ENCODE data around the gene LCN12.
A peak's percentile ranks its signal among the peaks of the same experiment; 100 is the strongest.

Gene LCN12

GRCh38 chr9:136974817-136975535 is 22.9 kb downstream of the LCN12 start:
- DNase-seq: no peak

DNA sequence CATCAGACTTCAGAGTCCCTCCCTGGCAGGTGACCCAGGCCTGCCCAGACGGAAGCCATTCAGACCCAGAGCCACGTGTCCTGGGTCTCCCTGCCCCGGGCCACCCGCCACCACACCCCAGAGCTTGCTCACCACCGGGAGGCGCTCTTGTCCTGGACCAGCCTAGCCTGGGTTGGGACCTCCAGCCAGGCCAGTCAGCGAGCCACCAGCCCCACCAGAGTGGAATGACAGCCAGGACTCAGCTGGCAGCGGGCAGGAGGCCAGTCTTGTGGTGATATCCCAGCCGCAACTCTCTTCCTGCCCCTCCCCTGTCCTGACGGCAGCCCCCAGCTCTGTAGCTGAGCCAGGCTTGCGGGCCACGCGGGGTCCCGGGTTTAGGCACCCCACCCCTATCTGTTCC is 23.6 kb downstream of the LCN12 start:
- peak; percentile 66 for DNase-seq

DNA sequence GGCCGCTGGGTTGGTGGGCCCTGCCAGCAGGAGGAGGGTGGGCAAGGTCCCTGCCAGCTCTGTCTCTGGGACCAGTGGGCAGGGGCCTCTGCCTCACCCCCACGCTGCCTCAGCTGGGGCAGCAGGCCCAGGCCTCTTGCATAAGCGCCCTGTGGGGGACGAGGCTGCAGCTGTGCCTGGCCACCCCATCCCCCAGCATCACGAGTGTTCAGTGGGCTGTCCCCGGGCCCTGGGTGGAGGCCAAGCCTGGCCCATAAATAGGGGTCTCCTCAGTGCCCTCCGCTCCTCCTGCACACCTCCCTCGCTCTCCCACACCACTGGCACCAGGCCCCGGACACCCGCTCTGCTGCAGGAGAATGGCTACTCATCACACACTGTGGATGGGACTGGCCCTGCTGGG is 25.1 kb downstream of the LCN12 start, which contains the start of gene PTGDS:
PTGDS (plus strand) TSS at position 282 of the 400 bp plus-strand sequence; CDS start at position 357, 75 bp downstream.
- DNase-seq: no peak

DNA sequence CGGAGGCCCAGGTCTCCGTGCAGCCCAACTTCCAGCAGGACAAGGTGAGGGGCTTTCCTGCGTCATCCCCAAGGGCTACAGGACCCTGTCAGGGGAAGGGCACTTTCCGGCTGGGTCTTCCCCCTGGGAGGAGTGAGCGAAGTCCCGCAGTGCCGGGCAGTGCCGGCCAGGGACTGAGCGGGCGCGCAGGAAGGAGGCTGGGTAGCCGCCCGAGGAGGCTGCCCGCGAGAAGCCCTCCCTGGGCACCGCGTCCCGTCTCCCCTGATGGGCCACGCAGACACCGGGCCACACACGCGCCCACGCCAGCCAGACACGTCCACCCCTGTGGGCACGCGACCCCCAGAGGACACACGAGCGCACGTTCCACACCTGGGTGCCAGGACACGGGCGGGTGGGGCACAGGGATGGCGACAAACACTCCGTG is 25.6 kb downstream of the LCN12 start:
- no peak for DNase-seq

DNA sequence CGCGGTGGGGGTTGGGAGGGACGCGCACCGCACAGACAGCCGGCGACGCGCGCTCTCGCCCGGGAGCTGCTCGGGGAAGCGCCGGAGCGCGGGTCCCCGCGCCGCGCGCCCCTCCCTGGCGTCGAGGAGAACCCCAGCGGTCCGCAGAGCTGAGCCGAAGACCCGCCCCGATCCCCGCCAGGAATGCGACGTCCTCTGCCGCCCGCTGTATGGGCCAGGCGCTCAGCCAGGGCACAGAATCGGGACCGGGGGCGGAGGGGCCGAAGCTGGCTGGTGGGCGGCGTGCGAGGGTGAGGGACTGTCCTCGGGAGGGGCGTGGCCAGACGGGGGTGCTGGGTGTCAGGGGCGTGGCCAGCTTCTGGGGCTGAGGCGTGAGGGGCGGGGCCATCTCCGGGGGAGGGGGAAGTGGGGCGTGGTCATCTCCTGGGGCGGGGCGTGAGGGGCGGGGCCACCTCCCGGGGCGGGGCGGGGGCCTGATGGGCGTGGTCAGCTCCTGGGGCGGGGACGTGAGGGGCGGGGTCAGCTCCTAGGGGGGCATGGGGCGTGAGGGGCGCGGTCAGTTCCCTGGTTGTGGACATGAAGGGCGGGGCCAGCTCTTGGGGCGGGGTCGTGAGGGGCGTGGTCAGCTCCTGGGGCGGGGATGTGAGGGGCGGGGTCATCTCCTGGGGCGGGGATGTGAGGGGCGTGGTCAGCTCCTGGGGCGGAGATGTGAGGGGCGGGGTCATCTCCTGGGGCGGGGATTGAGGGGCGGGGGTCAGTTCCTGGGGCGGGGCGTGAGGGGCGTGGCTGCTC is 26.2 kb downstream of the LCN12 start:
- DNase-seq: peak; percentile 65

DNA sequence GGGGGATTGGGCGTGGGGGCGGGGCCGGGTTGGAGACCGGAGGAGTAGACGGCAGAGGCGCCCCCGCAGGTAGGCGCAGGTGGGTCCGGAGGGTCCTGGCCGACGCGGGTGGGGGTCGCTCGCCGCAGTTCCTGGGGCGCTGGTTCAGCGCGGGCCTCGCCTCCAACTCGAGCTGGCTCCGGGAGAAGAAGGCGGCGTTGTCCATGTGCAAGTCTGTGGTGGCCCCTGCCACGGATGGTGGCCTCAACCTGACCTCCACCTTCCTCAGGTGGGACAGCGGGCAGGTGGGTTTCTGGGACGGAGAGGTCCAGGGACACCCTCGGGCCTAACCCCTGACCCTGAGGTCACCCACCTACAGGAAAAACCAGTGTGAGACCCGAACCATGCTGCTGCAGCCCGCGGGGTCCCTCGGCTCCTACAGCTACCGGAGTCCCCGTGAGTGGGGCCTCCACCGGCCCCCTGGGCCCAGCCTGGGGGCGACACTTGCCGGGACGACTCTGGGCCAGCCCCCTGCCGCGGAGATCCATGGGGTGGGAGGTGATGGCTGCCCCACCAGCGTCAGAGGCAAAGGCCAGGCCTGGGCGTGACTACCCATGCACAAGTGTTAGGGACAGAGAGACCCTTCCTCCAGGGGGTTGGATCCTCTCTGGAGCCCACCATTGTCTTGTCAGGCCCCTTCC is 26.9 kb downstream of the LCN12 start:
- DNase-seq: no peak

GRCh38 chr9:136979769-136980587 is 27.9 kb downstream of the LCN12 start:
- DNase-seq: no peak

DNA sequence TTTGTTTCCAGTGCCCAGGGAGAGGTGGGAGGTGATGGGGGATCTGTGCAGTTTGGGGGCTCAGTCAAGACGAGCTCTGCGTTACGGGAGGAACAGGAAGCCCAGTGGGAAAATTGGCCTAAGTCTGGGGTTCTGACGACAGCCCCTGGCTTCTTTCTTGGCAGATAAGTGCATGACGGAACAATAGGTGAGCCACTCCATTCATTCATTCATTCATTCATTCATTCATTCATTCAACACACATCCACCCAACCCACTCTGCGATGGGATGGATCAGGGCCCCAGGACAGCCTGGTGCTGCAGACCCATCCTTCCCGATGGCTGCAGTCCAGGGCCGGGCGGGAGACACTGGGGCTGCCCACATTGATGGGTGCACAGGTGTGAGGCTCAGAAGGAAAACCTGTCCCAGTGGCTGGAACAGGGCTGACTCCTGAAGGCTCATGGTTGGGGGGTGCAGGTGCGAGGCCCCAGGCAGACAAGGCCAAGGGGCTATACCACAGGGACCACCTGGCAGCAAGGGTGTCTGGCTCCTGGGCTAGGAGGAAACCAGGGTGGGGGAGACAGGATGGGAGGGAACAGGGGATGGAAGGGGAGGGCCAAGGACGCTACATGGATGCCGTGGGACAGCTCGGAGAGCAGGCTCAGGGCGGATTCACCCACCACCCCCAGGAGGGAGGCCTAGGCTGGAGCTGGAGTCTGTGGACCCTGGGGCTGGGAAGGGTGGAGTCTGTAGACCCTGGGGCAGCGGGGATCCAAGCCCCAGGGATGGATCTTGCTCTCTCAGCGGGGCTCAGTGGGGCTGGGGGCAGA is 28.8 kb downstream of the LCN12 start:
- no peak for DNase-seq

GRCh38 chr9:136981588-136982231 is 29.6 kb downstream of the LCN12 start:
- DNase-seq: no peak

DNA sequence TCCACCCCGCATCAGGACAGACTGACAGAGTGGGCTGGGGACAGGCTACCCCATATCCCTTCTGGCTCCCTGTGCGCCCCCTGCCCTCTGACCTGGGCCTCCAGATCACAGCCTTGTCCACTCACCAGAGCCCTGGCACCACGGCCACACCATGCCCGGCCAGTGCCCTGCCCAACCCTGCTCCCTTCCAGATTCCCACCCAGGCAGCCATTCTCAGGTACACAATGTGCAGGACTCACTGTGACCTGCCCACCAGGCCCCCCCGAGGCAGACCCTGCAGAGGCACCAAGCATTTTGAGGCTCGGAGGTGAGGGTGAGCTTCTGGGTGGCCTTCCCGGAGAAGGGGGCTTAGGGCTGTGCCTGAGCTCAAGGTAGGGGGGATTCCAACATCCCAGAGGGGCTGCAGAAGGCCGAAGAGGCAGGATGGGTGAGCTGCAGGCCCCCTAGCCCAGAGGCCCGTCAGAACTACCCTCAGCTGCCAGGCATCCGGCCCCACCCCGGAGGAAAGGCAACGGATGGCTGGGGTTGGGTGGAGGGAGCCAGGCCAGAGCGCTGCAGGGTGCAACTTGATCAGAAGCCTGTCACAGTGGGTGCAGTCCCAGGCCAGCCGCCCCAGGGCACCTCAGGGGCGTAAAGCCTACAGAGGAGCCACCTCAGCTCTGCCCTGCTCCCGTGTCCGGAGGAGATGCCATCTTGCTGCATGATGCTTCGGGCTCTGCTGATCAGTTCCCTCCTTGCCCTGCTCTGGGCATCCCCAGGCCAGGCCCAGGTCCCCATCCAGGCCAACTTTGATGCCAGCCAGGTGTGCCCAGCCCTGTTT is 30.4 kb downstream of the LCN12 start, which contains the start of gene LCNL1:
LCNL1 (plus strand) TSS at position 762 of the 820 bp plus-strand sequence. CDS start 594 bp downstream, outside the sequence.
- no peak for DNase-seq

DNA sequence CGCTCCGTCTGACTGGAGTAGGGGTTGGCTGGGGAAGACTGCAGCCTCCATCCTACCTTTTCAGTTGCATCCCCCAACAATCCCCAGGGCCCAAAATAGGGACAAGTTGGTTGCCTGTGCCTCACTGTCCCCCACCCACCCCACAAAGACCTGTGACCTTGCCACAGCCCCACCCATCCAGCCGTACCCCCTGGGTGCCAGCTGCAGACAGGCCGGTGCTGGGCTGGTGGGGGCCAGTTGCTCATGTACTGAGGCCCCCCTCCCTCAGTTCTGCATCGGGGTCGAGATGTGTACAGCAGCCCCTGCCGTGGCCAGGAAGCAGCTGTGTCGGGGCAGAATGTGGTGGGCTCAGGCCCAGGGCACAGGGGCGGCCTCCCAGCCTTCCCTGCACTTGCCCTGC is 31.1 kb downstream of the LCN12 start:
- DNase-seq: no peak

DNA sequence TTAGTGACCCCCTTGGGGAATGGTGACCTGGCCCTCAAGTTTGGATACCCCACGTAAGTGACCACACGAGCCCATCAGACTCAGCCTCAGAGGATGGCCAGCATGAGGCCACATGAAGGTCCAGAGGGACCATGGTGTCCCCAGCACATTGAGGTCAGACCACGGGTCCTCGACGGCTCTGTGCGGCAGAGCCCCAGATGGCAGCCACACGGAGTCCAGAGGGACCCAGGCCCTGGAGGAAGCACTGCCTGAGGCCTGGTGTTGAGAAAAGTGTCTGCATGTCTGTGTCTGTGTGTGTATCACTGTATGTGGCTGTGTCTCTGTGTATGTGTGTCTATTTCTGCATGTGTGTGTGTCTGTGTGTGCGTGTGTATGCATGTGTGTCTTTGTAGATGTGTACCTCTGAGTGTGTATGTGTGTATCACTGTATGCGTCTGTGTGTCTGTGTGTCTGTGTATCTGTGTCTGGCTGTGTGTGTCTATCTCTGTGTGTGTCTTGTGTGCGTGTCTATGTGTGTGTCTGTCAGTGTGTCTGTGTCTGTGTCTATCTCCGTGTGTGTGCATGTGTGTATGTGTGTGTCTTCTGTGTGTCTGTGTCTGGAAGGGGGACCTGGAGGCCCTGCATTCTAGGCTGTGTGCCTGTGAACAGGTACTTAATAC is 31.7 kb downstream of the LCN12 start:
- no peak for DNase-seq

- no peak for DNase-seq
Observed at GRCh38 chr9:136984464-136985026, 32.5 kb downstream of the LCN12 start.

DNA sequence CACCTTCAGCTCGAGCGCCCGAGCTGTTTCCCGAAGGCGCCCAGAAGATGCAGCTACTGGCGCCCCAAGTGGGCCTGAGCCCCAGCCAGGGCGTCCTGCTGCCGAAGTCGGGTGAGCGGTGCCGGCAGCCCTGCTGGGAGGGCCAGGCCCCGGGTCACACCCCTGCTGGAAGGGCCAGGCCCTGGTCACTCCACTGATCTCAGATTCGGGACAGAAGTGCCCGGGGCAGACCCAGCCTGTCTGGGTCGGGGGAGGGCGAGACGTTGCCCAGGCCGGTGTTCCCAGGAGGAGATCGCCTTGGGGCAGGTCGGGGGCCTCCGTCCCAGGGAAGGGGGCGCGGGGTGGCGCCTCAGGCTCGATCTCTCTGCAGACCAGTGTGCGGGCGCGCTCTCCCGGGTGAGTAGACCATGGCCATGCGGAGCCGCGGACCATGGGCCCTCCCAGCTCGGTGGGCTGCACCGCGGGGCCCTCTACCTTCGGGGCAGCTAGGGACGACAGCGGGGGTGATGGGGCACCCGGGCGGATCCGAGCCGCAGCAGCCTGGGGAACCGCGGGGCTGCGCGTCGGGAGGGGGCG is 33.0 kb downstream of the LCN12 start:
- DNase-seq: no peak

GRCh38 chr9:136985853-136986252 is 33.8 kb downstream of the LCN12 start:
- DNase-seq: no peak

DNA sequence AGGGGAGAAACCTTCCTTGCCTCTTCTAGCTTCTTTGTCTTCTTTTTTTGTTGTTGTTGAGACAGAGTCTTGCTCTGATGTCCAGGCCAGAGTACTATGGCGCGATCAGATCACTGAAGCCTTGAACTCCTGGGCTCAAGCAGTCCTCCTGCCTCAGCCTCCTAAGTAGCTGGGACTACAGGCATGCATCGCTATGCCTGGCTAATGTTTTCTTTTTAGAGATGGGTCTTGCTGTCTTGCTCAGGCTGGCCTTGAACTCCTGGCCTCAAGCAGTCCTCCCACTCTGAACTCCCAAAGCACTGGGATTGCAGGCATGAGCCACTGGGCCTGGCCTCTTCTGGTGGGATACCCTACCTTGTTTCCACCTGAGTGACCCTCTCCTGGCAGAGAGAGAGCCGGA is 36.8 kb downstream of the LCN12 start:
- no peak for DNase-seq

- DNase-seq: no peak
Observed at GRCh38 chr9:136990242-136990911, 38.3 kb downstream of the LCN12 start.

Measured in OCI-M1 (cell line).